Endothelial cell of umbilical vein (primary cell): ENCODE data around the gene AGBL4. TPM values are rescaled to one million over a fixed set of nuclear protein-coding genes. Genes with fewer than 3 reads are reported as not detected.

Source experiments
- BruUV-seq: library from RNA; stranded (reverse); fragments of 400-500 nt; replicated peaks from 2 replicates; lab custom pipeline; 2021; lab: Mats Ljungman, UMichigan
- CTCF ChIA-PET: fragments of 300-600, 350-600 bp; sonication (Branson Sonifier 250); formaldehyde crosslinking; loops from one replicate; lab custom pipeline; 2021; ENCODE audit warnings: antibody characterized with exemption, inconsistent platforms; lab: Charles Lee
- POLR2A ChIA-PET: fragments of 300-600, 350-600 bp; sonication (Branson Sonifier 250); formaldehyde crosslinking; loops from one replicate; lab custom pipeline; 2021; ENCODE audit warnings: antibody characterized with exemption, inconsistent platforms; lab: Charles Lee
- DNase-seq: peaks from one replicate; pipeline ENCODE4 v3.0.0-alpha.2; 2011; ENCODE audit warnings: low read depth, low spot score
- FAIRE-seq: peaks from 2 replicates; lab custom pipeline; 2011; peaks lifted over from hg19 to GRCh38; lab: Jason Lieb, UNC
- H2AFZ ChIP-seq: 2 replicates; pipeline ENCODE4 v1.6.0; 2012; ENCODE audit warnings: low read depth, low read length, control low read depth, inconsistent platforms
- H3K27ac ChIP-seq: 2 replicates; pipeline ENCODE4 v1.5.1; 2011; ENCODE audit warnings: low read depth, mild to moderate bottlenecking, control low read depth, low read length, moderate library complexity; ENCODE audit not compliant: insufficient read depth
- H3K27me3 ChIP-seq, 2 experiments: 2 replicates each; pipeline versions ENCODE4 v1.6.0 to v1.6.1; 2011; ENCODE audit warnings: low read length in 2 of 2, mixed read lengths in 1 of 2; ENCODE audit not compliant: control insufficient read depth in 2 of 2, insufficient read depth in 2 of 2
- H3K36me3 ChIP-seq, 2 experiments: 2 replicates in 1 of 2; 3 replicates in 1 of 2; pipeline ENCODE4 v1.5.1; 2011; ENCODE audit warnings: low read length in 2 of 2, mild to moderate bottlenecking in 1 of 2, moderate library complexity in 1 of 2; ENCODE audit not compliant: control insufficient read depth in 2 of 2, insufficient read depth in 2 of 2; ENCODE audit errors: extremely low read depth in 1 of 2
- H3K4me1 ChIP-seq: 3 replicates; pipeline ENCODE4 v1.5.1; 2011; ENCODE audit warnings: mild to moderate bottlenecking, low read length; ENCODE audit not compliant: control insufficient read depth, insufficient read depth; ENCODE audit errors: extremely low read depth
- H3K4me2 ChIP-seq: 2 replicates; pipeline ENCODE4 v1.6.1; 2011; ENCODE audit warnings: low read length, control low read depth, mixed read lengths; ENCODE audit not compliant: insufficient read depth
- H3K4me3 ChIP-seq, 3 experiments: fragments of 200-600 bp in 1 of 3; sonication (generic), shearing (Covaris generic) in 1 of 3; replicated peaks in 1 of 3; 2 replicates each; pipeline ENCODE4 v1.5.1; 2011 to 2016; ENCODE audit warnings: control low read depth in 3 of 3, low read length in 3 of 3, mild to moderate bottlenecking in 2 of 3, inconsistent platforms in 1 of 3, low read depth in 1 of 3, moderate library complexity in 1 of 3; ENCODE audit not compliant: insufficient read depth in 1 of 3
- H3K79me2 ChIP-seq: 2 replicates; pipeline ENCODE4 v1.6.0; 2012; ENCODE audit warnings: low read length, inconsistent platforms; ENCODE audit not compliant: control insufficient read depth, insufficient read depth
- H3K9ac ChIP-seq: replicated peaks from 2 replicates; pipeline ENCODE3; 2011; ENCODE audit warnings: low read length, control low read depth; ENCODE audit not compliant: insufficient read depth; ENCODE audit errors: extremely low read depth
- H3K9me1 ChIP-seq: replicated peaks from 3 replicates; pipeline ENCODE4 v1.6.0; 2011; ENCODE audit warnings: mild to moderate bottlenecking, low read length; ENCODE audit not compliant: control insufficient read depth, insufficient read depth; ENCODE audit errors: extremely low read depth
- H3K9me3 ChIP-seq: replicated peaks from 2 replicates; pipeline ENCODE4 v1.5.1; 2012; ENCODE audit warnings: low read length, inconsistent platforms; ENCODE audit not compliant: control insufficient read depth, insufficient read depth
- H4K20me1 ChIP-seq: replicated peaks from 2 replicates; pipeline ENCODE3; 2011; ENCODE audit warnings: mild to moderate bottlenecking, low read length; ENCODE audit not compliant: control insufficient read depth, insufficient read depth; ENCODE audit errors: extremely low read depth
- CTCF ChIP-seq, 2 donors: IDR thresholded peaks; 1 replicate in 1 of 2; 2 replicates in 1 of 2; pipeline ENCODE4 v1.5.1; 2011; ENCODE audit warnings: low read length in 2 of 2, mild to moderate bottlenecking in 2 of 2, moderate library complexity in 2 of 2, control low read depth in 1 of 2, inconsistent platforms in 1 of 2, low read depth in 1 of 2; ENCODE audit not compliant: insufficient read depth in 1 of 2; ENCODE audit errors: extremely low read depth in 1 of 2
- EZH2 ChIP-seq: IDR thresholded peaks from 2 replicates; pipeline ENCODE4 v1.6.1; 2012; ENCODE audit warnings: borderline replicate concordance, low read depth, mild to moderate bottlenecking, moderate library complexity, low read length, inconsistent platforms; ENCODE audit not compliant: severe bottlenecking
- FOS ChIP-seq: IDR thresholded peaks from 2 replicates; pipeline ENCODE4 v1.6.1; 2011; ENCODE audit warnings: mild to moderate bottlenecking, low read length, moderate library complexity, borderline replicate concordance; ENCODE audit not compliant: insufficient read depth
- GATA2 ChIP-seq: IDR thresholded peaks from 2 replicates; pipeline ENCODE4 v1.7.0; 2011; ENCODE audit warnings: low read depth, mild to moderate bottlenecking, moderate library complexity, mixed read lengths, low read length; ENCODE audit not compliant: insufficient read length, insufficient read depth
- JUN ChIP-seq: IDR thresholded peaks from 2 replicates; pipeline ENCODE4 v1.6.1; 2011; ENCODE audit warnings: borderline replicate concordance, low read depth; ENCODE audit not compliant: insufficient read length, insufficient read depth
- MAX ChIP-seq: IDR thresholded peaks from 2 replicates; pipeline ENCODE4 v1.6.1; 2011; ENCODE audit not compliant: insufficient read depth, insufficient read length
- MYC ChIP-seq: IDR thresholded peaks from one replicate; pipeline ENCODE4 v1.6.1; 2011; ENCODE audit warnings: mild to moderate bottlenecking, low read depth, low read length
- POLR2A ChIP-seq: IDR thresholded peaks from 2 replicates; pipeline ENCODE4 v1.6.1; 2012; ENCODE audit warnings: low read depth, mild to moderate bottlenecking, control low read depth, low read length
- POLR2AphosphoS5 ChIP-seq: IDR thresholded peaks from 2 replicates; pipeline ENCODE4 v1.6.1; 2012; ENCODE audit warnings: low read depth, mild to moderate bottlenecking, control low read depth, low read length, moderate library complexity; ENCODE audit not compliant: insufficient read depth
- dilution Hi-C: fragments of 300-500 bp; cut with MboI; formaldehyde crosslinking; loops from one replicate; pipeline ENCODE4 v1.15.0; 2019; ENCODE audit warnings: low sequenced_read_pairs; ENCODE audit not compliant: extremely low pct_ligation_motif_present
- intact Hi-C: fragments of 100-400 bp; cut with micrococcal nuclease; formaldehyde crosslinking; loops from one replicate; pipeline ENCODE4 v1.10.0; 2022
- polyA plus RNA-seq, 4 experiments: library from polyadenylated mRNA; depleted of rRNA in 3 of 4; stranded (reverse) in 3 of 4; unstranded in 1 of 4; fragments of >200 nt; gene quantifications; 2 replicates each; pipeline versions ENCODE4 v1.2.1 to v1.2.3, GENCODE V29; 2011 to 2012; ENCODE audit warnings: missing spikeins in 1 of 4
- total RNA-seq: library from RNA; stranded (reverse); gene quantifications from 2 replicates; pipeline ENCODE4 v1.2.3, GENCODE V29; 2021

The AGBL4 gene
- total and polyA plus RNA-seq, 2 donors (not counting 3 experiments of a cell fraction or from before 2014, with no cell fraction given) = not detected

DNA sequence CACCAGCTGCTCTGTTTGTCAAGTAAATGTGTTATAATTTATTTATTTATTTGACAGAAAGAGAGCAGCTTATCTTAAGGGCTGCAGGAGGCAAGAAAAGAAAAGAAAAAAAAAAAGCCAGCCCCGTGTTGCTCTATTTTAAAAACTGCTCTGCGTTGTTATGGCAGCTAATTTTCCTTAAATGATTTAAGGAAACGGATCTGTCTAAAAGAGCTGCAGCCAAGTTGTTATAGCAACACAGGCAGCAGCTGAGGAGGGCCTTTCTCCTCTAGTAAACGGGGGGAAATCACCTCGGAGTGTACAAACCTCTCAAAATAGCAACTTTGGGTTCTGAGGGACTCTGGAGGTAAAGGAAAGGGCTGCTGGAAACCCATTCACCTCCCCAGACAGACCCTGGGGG, 1396.3 kb downstream of the AGBL4 start:
- no peak for FAIRE-seq
- H3K9ac ChIP-seq = no peak overlapping the region
- BruUV-seq = no TSS peak
- intact Hi-C loops (no loop called here), dilution Hi-C loops (no loop called here)
- H3K9me3 ChIP-seq = no peaks in the 10 kb centered on the region
- TF ChIP-seq POLR2A (no peak), MAX (no peak), POLR2AphosphoS5 (no peak), GATA2 (no peak), CTCF (IDR thresholded peaks at IDR 0.05; ENCODE audit: extremely low read depth in 1 of 2, insufficient read depth in 1 of 2, low read depth in 1 of 2, low read length in 2 of 2) (no peak)
- POLR2A ChIA-PET = no interaction called here
- no peaks in the 10 kb centered on the region for H4K20me1 ChIP-seq
- H3K4me2 ChIP-seq = no peak overlapping the region
- no peak overlapping the region for H3K27ac ChIP-seq
- CTCF ChIA-PET = no interaction called here
- H3K79me2 ChIP-seq = no peaks in the 10 kb centered on the region
- no peak for DNase-seq
- no peak overlapping the region for H2AFZ ChIP-seq
- H3K4me1 ChIP-seq = no peaks in the 10 kb centered on the region
- no peaks in the 10 kb centered on the region for H3K27me3 ChIP-seq
- H3K4me3 ChIP-seq = no peak overlapping the region
- H3K9me1 ChIP-seq = no peaks in the 10 kb centered on the region
- no peaks in the 10 kb centered on the region for H3K36me3 ChIP-seq

DNA sequence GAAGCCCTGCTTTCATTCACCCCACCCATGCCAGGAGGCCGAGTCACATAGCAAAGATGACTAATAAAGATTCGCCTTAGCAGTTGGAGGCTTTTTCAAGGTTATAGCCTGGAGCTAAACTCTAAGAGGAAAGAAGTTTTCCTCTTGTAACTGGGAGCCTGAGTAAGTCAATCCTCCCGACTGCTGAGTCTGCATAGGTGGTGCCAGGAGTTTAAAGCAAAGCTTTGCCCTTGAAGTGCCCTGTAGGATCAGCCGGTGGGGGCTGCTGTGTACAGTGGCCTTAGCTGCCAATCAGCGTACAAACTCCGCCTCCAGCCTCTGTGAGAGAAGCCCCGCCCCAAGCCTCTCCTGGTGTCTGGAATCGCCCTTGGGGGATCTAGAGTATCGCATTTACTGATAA, 1404.2 kb downstream of the AGBL4 start:
- no peak for FAIRE-seq
- CTCF ChIA-PET = no interaction called here
- H4K20me1 ChIP-seq = no peaks in the 10 kb centered on the region
- H3K27ac ChIP-seq = no peak overlapping the region
- no peak overlapping the region for H3K4me3 ChIP-seq
- no peak overlapping the region for H2AFZ ChIP-seq
- no peaks in the 10 kb centered on the region for H3K27me3 ChIP-seq
- no peaks in the 10 kb centered on the region for H3K36me3 ChIP-seq
- intact Hi-C loops (no loop called here), dilution Hi-C loops (no loop called here)
- no peaks in the 10 kb centered on the region for H3K9me1 ChIP-seq
- no peak for DNase-seq
- BruUV-seq = no TSS peak
- H3K4me1 ChIP-seq = no peaks in the 10 kb centered on the region
- H3K9ac ChIP-seq = no peak overlapping the region
- no peak for TF ChIP-seq CTCF (IDR thresholded peaks at IDR 0.05; ENCODE audit: extremely low read depth in 1 of 2, insufficient read depth in 1 of 2, low read depth in 1 of 2, low read length in 2 of 2)
- no peak for TF ChIP-seq EZH2
- TF ChIP-seq JUN = no peak
- TF ChIP-seq FOS = no peak
- TF ChIP-seq POLR2A = no peak
- TF ChIP-seq MYC = no peak
- no peak for TF ChIP-seq MAX
- TF ChIP-seq POLR2AphosphoS5 = no peak
- no peak for TF ChIP-seq GATA2
- no peaks in the 10 kb centered on the region for H3K79me2 ChIP-seq
- H3K4me2 ChIP-seq = no peak overlapping the region
- POLR2A ChIA-PET = no interaction called here
- H3K9me3 ChIP-seq = no peaks in the 10 kb centered on the region
